Mammary epithelial cell (primary cell): ENCODE results near the gene RNF169.
"Not testable (repeated sequence)": the region's sequence is repeated elsewhere in the genome, so short reads cannot be mapped to it uniquely, and the experiment has no call there.

Experiments used
- EZH2 ChIP-seq: IDR thresholded peaks from 2 replicates; pipeline ENCODE4 v1.6.1; 2012; ENCODE audit warnings: low read length, inconsistent platforms, borderline replicate concordance
- TF ChIP-seq, protein P1 (sequence below), 2 donors: IDR thresholded peaks in 1 of 2; conservative IDR thresholded peaks in 1 of 2; 2 replicates each; pipeline ENCODE4 v1.5.1; 2011 to 2012; ENCODE audit warnings: inconsistent platforms in 2 of 2, low read length in 2 of 2, mild to moderate bottlenecking in 2 of 2, control low read depth in 1 of 2, low read depth in 1 of 2; ENCODE audit not compliant: insufficient read depth in 1 of 2; ENCODE audit errors: extremely low read depth in 1 of 2

DNA sequence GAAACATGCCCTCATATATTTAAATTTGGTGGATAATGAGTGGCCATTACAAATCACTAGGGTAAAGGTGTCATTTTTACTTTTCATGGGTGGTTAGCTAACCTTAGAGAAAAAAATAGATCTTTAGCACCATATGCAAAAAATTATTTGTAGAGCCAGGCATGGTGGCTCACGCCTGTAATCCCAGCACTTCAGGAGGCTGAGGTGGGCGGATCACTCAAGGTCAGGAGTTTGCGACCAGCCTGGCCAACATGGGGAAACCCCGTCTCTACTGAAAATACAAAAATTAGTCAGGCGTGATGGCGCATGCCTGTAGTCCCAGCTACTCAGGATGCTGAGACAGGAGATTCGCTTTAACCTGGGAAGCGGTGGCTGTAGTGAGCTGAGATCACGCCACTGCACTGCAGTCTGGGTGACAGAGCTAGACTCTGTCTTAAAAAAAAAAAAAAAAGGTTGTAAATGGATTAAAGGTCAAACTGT is 19.6 kb downstream of the RNF169 start:
- TF ChIP-seq EZH2 = not testable (repeated sequence)
- TF ChIP-seq, protein P1, sequence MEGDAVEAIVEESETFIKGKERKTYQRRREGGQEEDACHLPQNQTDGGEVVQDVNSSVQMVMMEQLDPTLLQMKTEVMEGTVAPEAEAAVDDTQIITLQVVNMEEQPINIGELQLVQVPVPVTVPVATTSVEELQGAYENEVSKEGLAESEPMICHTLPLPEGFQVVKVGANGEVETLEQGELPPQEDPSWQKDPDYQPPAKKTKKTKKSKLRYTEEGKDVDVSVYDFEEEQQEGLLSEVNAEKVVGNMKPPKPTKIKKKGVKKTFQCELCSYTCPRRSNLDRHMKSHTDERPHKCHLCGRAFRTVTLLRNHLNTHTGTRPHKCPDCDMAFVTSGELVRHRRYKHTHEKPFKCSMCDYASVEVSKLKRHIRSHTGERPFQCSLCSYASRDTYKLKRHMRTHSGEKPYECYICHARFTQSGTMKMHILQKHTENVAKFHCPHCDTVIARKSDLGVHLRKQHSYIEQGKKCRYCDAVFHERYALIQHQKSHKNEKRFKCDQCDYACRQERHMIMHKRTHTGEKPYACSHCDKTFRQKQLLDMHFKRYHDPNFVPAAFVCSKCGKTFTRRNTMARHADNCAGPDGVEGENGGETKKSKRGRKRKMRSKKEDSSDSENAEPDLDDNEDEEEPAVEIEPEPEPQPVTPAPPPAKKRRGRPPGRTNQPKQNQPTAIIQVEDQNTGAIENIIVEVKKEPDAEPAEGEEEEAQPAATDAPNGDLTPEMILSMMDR (conservative IDR thresholded peaks at IDR 0.05 in 1 of 2, IDR thresholded peaks at IDR 0.05 in 1 of 2; ENCODE audit: extremely low read depth in 1 of 2, insufficient read depth in 1 of 2, low read depth in 1 of 2, low read length in 2 of 2) = not testable (repeated sequence)
